T-cell (primary cell): Measurements from ENCODE around the gene CTNNA1. TPM values are rescaled to one million over a fixed set of nuclear protein-coding genes. Genes with fewer than 3 reads are reported as not detected.
A peak's percentile ranks its signal among the peaks of the same experiment; 100 is the strongest.

Experiments
- ATAC-seq, 4 experiments: fragments of 200-7000 bp in 3 of 4; fragments of 150-1000 bp in 1 of 4; cut with Tn5 transposase; replicated peaks in 1 of 4; 1 replicate in 3 of 4; 2 replicates in 1 of 4; pipeline ENCODE4 v1.10.0; 2021; ENCODE audit warnings: moderate library complexity in 3 of 4, mild to moderate bottlenecking in 2 of 4, moderate number of reproducible peaks in 1 of 4
- CTCF ChIA-PET, 2 donors: fragments of 300-600 bp; sonication (Branson Sonifier 250); formaldehyde crosslinking; loops; one replicate each; lab custom pipeline; 2022; ENCODE audit warnings: antibody characterized with exemption in 2 of 2; lab: Charles Lee
- POLR2A ChIA-PET, 2 donors: fragments of 300-600 bp; sonication (Branson Sonifier 250); formaldehyde crosslinking; loops; one replicate each; lab custom pipeline; 2022; ENCODE audit warnings: antibody characterized with exemption in 2 of 2; lab: Charles Lee
- DNase-seq, 35 experiments: peaks; one replicate each; pipeline versions ENCODE4 v3.0.0 to v3.0.0-alpha.2; 2013 to 2023
- H3K27ac ChIP-seq: one replicate; pipeline ENCODE4 v1.5.1; 2013; ENCODE audit warnings: low read length
- H3K27me3 ChIP-seq, 2 experiments: replicated peaks in 1 of 2; 1 replicate in 1 of 2; 2 replicates in 1 of 2; pipeline versions ENCODE4 v1.6.1 to v1.7.0; 2013; ENCODE audit warnings: low read length in 1 of 2, mixed read lengths in 1 of 2; ENCODE audit not compliant: control insufficient read depth in 2 of 2, insufficient read depth in 2 of 2; ENCODE audit errors: extremely low read depth in 1 of 2
- H3K36me3 ChIP-seq, 2 donors: 1 replicate in 1 of 2; 2 replicates in 1 of 2; pipeline versions ENCODE4 v1.6.1 to v1.7.0; 2013; ENCODE audit warnings: low read length in 1 of 2; ENCODE audit not compliant: control insufficient read depth in 2 of 2, insufficient read depth in 1 of 2; ENCODE audit errors: extremely low read depth in 1 of 2
- H3K4me1 ChIP-seq, 2 experiments: 1 replicate in 1 of 2; 2 replicates in 1 of 2; pipeline versions ENCODE4 v1.6.1 to v1.7.0; 2013; ENCODE audit warnings: low read length in 2 of 2, mixed read lengths in 1 of 2; ENCODE audit not compliant: insufficient read depth in 2 of 2, control insufficient read depth in 1 of 2; ENCODE audit errors: extremely low read depth in 1 of 2
- H3K4me3 ChIP-seq, 2 donors: 1 replicate in 1 of 2; 2 replicates in 1 of 2; pipeline versions ENCODE4 v1.5.1 to v1.7.0; 2013; ENCODE audit warnings: mild to moderate bottlenecking in 2 of 2, low read length in 1 of 2, moderate library complexity in 1 of 2; ENCODE audit not compliant: control insufficient read depth in 1 of 2; ENCODE audit errors: extremely low read depth in 1 of 2
- H3K9me3 ChIP-seq: 2 replicates; pipeline ENCODE4 v1.7.0; 2013
- H3K27ac Mint-ChIP-seq, 2 donors: one replicate each; pipeline ENCODE4 v1.8.0; 2020 to 2021; ENCODE audit warnings: mild to moderate bottlenecking in 2 of 2, mixed read lengths in 2 of 2
- H3K27me3 Mint-ChIP-seq, 2 donors: one replicate each; pipeline ENCODE4 v1.8.0; 2021 to 2022; ENCODE audit warnings: mixed read lengths in 2 of 2
- H3K36me3 Mint-ChIP-seq: one replicate; pipeline ENCODE4 v1.8.0; 2021; ENCODE audit warnings: mixed read lengths
- H3K4me1 Mint-ChIP-seq, 3 donors: one replicate each; pipeline ENCODE4 v1.8.0; 2020 to 2022; ENCODE audit warnings: mixed read lengths in 3 of 3, mild to moderate bottlenecking in 1 of 3
- H3K4me3 Mint-ChIP-seq, 3 donors: one replicate each; pipeline ENCODE4 v1.8.0; 2020 to 2022; ENCODE audit warnings: mild to moderate bottlenecking in 3 of 3, mixed read lengths in 3 of 3, moderate library complexity in 3 of 3
- H3K9me3 Mint-ChIP-seq, 3 donors: one replicate each; pipeline ENCODE4 v1.8.0; 2020 to 2022; ENCODE audit warnings: mixed read lengths in 3 of 3
- WGBS: methylation state at CpG from one replicate; pipeline ENCODE4 v1.1.5; 2013; ENCODE audit warnings: missing lambda C conversion rate; ENCODE audit not compliant: insufficient coverage; 5-methylcytosine and 5-hydroxymethylcytosine counted together
- total RNA-seq, 35 experiments: library from RNA in 6 of 35; stranded (reverse) in 6 of 35; fragments of 120-200 nt in 1 of 35; gene quantifications; one replicate each; pipeline versions ENCODE4 v1.2.1 to v1.2.4 and lab custom pipeline; 2013 to 2026

The CTNNA1 gene
- total RNA-seq, 5 donors from 2014 or later (not counting 1 experiment from before 2014, with no cell fraction given) = 13.5 to 33.3 (median 18.5) TPM

DNA sequence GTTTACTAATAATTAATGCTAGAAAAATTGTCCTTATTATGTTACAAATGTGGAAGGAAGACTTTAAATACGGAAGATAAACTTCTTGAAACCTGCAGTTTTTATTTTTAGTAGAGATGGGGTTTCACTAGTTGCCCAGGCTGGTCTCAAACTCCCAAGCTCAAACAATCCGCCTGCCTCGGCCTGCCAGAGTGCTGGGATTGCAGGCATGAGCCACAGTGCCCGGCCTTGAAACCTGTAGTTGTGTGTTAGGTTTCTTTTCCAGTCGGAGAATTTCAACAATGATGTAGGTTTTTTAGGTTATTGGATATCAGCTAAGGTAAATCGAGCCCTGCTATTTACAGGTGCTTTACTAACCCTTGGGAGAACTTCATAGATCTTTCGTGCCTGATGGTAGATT is 30.8 kb downstream of the CTNNA1 start:
- Mint-ChIP-seq H3K4me3 (no peak overlapping the region), H3K4me1 (peaks cover 0 to 2% (median 0%) of the 10 kb centered on the region in 3 donors), H3K9me3 (no peaks in the 10 kb centered on the region), H3K27me3 (peaks cover 14% of the 10 kb centered on the region in 2 donors), H3K36me3 (peaks cover 10% of the 10 kb centered on the region), H3K27ac (no peak overlapping the region)
- ATAC-seq (no peak), DNase-seq (no peak)
- ChIA-PET POLR2A (no interaction called here), CTCF (no interaction called here)
- no peak overlapping the region for H3K4me3 ChIP-seq
- no peaks in the 10 kb centered on the region for H3K36me3 ChIP-seq
- WGBS = 100% methylated on average over 3 of the region's 7 CpGs
- H3K27ac ChIP-seq = no peak overlapping the region
- no peaks in the 10 kb centered on the region for H3K4me1 ChIP-seq
- no peaks in the 10 kb centered on the region for H3K9me3 ChIP-seq
- H3K27me3 ChIP-seq = no peaks in the 10 kb centered on the region

DNA sequence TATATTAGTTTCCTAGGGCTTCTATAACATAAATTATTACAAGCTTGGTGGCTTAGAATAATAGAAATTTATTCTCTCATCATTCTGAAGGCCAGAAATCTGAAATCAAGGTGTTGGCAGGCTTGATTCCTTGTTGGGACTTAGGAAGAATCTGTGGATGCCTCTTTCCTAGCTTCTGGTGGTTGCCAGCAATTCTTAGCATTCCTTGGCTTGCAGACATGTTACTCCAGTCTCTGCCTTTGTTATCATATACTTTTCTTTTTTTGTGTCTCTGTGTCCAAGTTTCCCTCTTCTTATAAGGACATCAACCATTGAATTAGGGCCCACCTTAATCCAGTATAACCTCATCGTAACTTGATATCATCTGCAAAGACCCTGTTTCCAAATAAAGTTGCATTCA is 31.4 kb downstream of the CTNNA1 start:
- Histone ChIP-seq H3K4me1 (no peaks in the 10 kb centered on the region), H3K27me3 (no peaks in the 10 kb centered on the region), H3K9me3 (no peaks in the 10 kb centered on the region), H3K27ac (no peak overlapping the region), H3K4me3 (no peak overlapping the region), H3K36me3 (no peaks in the 10 kb centered on the region)
- ChIA-PET CTCF (no interaction called here), POLR2A (interaction anchor here in 1 of 2 donors (0.6 kb wide), 1 partner anchor 11 kb away, joined by 5 read pairs; no protein-coding TSS in a partner anchor)
- peaks cover 10% of the 10 kb centered on the region for H3K36me3 Mint-ChIP-seq
- H3K4me3 Mint-ChIP-seq = no peak overlapping the region
- DNase-seq (no peak), ATAC-seq (no peak)
- H3K9me3 Mint-ChIP-seq = no peaks in the 10 kb centered on the region
- H3K27me3 Mint-ChIP-seq = peaks cover 16 to 20% of the 10 kb centered on the region in 2 donors
- no CpG with 5 or more reads among the region's 1 CpG for WGBS
- H3K4me1 Mint-ChIP-seq = peaks cover 0 to 3% (median 2%) of the 10 kb centered on the region in 3 donors
- H3K27ac Mint-ChIP-seq = no peak overlapping the region

DNA sequence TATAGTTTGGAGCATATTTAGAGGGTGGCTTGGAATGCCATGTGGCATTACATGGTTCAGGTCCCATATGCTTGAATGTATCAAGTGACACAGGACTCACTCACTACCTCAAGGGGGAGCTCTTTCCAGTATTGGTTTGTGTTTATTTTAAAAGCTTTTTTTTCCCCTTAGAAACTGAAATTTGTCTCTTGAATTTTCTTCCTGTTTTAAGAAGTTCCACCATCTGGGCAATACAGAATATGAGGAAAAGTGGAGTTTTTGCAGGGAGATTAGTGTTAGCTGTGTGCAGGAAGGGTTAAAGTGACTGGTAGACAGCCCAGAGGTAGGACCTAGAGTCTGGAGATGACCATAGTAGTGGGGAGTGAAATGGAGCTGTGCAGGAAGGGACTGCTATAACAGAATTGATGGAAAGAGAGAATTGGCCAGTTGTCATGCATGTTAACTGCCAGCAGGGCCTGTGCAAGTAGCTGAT is 36.6 kb downstream of the CTNNA1 start:
- H3K27ac Mint-ChIP-seq = no peak overlapping the region
- no peak overlapping the region for H3K4me3 Mint-ChIP-seq
- ATAC-seq = peak in 1 of 4 experiments; percentile 39
- H3K27me3 Mint-ChIP-seq = peaks cover 34 to 50% of the 10 kb centered on the region in 2 donors
- peak in 4 of 35 experiments; percentile 1 to 55 (median 8) for DNase-seq
- H3K36me3 Mint-ChIP-seq = peaks cover 4% of the 10 kb centered on the region
- Histone ChIP-seq H3K4me1 (peaks cover 0 to 14% of the 10 kb centered on the region in 2 experiments), H3K9me3 (no peaks in the 10 kb centered on the region), H3K36me3 (no peaks in the 10 kb centered on the region), H3K27me3 (no peaks in the 10 kb centered on the region), H3K27ac (no peak overlapping the region), H3K4me3 (no peak overlapping the region)
- H3K4me1 Mint-ChIP-seq = peaks cover 20 to 26% (median 23%) of the 10 kb centered on the region in 3 donors
- ChIA-PET POLR2A (no interaction called here), CTCF (interaction anchor here (0.6 to 1.3 kb wide), 9 partner anchors 8 to 467 kb away, joined by 3 to 12 read pairs (median 4); partner anchors contain the start of gene CTNNA1 (in 1 of the 2))
- H3K9me3 Mint-ChIP-seq = no peaks in the 10 kb centered on the region

DNA sequence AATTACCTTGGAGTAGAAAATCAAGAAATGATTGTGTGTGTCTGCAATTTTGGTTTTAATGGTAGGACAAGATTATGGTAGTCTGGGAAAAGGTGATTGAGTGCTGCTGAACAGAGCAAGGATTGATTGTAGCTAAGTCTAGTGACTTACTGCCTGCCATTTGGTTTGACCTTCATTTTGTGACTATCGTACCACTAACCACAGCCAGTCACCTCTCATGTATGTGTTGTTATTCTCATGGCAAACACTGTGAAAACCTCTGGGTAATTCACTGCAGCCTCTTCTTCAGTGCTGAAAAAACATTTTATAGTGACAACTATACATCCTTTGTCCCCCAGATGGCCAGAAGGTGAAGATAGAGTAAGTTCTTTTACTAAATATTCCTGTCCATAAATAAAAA is 37.5 kb downstream of the CTNNA1 start:
- H3K4me1 Mint-ChIP-seq = peaks cover 20 to 26% (median 23%) of the 10 kb centered on the region in 3 donors
- no peak for DNase-seq
- no peak overlapping the region for H3K4me3 ChIP-seq
- no peaks in the 10 kb centered on the region for H3K9me3 Mint-ChIP-seq
- H3K9me3 ChIP-seq = no peaks in the 10 kb centered on the region
- no peak for ATAC-seq
- H3K27me3 Mint-ChIP-seq = peaks cover 33 to 53% of the 10 kb centered on the region in 2 donors
- no peak overlapping the region for H3K27ac ChIP-seq
- POLR2A ChIA-PET = no interaction called here
- no CpG with 5 or more reads among the region's 1 CpG for WGBS
- peaks cover 4% of the 10 kb centered on the region for H3K36me3 Mint-ChIP-seq
- no peak overlapping the region for H3K4me3 Mint-ChIP-seq
- CTCF ChIA-PET = no interaction called here
- no peaks in the 10 kb centered on the region for H3K36me3 ChIP-seq
- H3K27me3 ChIP-seq = no peaks in the 10 kb centered on the region
- peaks cover 0 to 14% of the 10 kb centered on the region in 2 experiments for H3K4me1 ChIP-seq
- H3K27ac Mint-ChIP-seq = no peak overlapping the region

DNA sequence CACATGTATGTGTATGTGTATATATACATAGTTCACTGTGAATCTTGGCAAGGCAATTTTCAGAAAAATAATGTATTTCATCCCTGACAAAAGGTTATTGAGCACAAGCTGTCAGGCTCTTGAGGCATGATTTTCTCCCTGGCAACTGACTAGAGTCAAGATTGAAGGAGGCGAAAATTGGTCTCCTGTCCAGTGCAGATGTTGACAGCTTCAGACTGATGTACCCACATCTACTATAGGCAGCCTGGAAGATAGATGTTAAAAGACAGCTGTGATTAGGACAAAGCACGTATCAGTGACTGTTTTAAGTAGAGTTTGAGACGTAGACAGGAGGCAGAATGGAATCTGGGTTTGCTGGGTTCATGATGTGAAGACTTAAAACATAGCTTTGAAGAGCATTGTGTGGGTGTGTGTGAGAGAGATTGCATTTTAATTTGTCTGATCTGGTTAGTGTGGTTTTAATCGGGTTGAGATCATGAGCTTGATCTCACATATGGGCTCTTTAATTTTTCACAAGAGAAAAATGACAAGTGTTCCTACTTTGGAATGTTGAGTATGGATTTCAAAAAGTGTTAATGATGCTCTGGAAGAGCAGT is 39.1 kb downstream of the CTNNA1 start:
- ATAC-seq = peak in 1 of 4 experiments; percentile 91
- DNase-seq = peak in 1 of 35 experiments; percentile 37
- no peaks in the 10 kb centered on the region for H3K36me3 Mint-ChIP-seq
- peaks cover 36 to 54% of the 10 kb centered on the region in 2 donors for H3K27me3 Mint-ChIP-seq
- Histone ChIP-seq H3K4me3 (no peak overlapping the region), H3K9me3 (no peaks in the 10 kb centered on the region), H3K27me3 (no peaks in the 10 kb centered on the region), H3K36me3 (no peaks in the 10 kb centered on the region), H3K27ac (no peak overlapping the region), H3K4me1 (peaks cover 0 to 14% of the 10 kb centered on the region in 2 experiments)
- ChIA-PET CTCF (interaction anchor here (0.5 to 0.7 kb wide), 4 partner anchors 73 to 1119 kb away, joined by 3 to 4 read pairs (median 3); no protein-coding TSS in a partner anchor), POLR2A (interaction anchor here (0.6 to 1.0 kb wide), 6 partner anchors 16 to 555 kb away, joined by 3 to 7 read pairs (median 6); no protein-coding TSS in a partner anchor)
- H3K4me1 Mint-ChIP-seq = peaks cover 20 to 26% (median 23%) of the 10 kb centered on the region in 3 donors
- no peak overlapping the region for H3K27ac Mint-ChIP-seq
- H3K9me3 Mint-ChIP-seq = no peaks in the 10 kb centered on the region
- peak overlapping the region in 1 of 3 donors; percentile 1 for H3K4me3 Mint-ChIP-seq
- WGBS = 9% methylated on average over 3 of the region's 4 CpGs

DNA sequence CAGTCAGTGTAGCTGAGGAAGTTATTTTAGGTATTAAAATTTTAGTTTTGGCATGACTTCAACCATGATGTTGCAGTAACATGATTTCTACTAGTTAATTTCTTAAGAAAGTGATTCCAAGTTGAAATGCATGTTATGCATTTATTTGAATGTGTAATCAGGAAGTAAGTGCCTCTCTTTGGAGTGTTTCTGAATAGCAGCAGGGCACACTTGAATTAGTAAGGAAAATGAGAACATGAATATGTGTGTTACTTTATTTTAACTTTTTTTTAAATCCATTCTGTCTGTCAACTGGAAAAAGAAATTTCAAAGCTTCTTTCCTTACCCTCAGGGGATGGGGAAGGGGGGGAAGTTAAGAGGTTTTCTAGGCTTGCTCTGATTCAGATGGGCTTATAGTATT is 40.4 kb downstream of the CTNNA1 start:
- H3K4me3 ChIP-seq = no peak overlapping the region
- H3K4me1 ChIP-seq = peaks cover 0 to 14% of the 10 kb centered on the region in 2 experiments
- no peak overlapping the region for H3K27ac ChIP-seq
- H3K36me3 ChIP-seq = no peaks in the 10 kb centered on the region
- ChIA-PET POLR2A (no interaction called here), CTCF (interaction anchor here in 1 of 2 donors (0.5 to 0.7 kb wide), 2 partner anchors 33 to 995 kb away, joined by 3 read pairs; no protein-coding TSS in a partner anchor)
- H3K9me3 ChIP-seq = no peaks in the 10 kb centered on the region
- Mint-ChIP-seq H3K4me1 (peaks cover 20 to 24% (median 23%) of the 10 kb centered on the region in 3 donors), H3K4me3 (no peak overlapping the region), H3K36me3 (no peaks in the 10 kb centered on the region), H3K27me3 (peaks cover 30 to 61% of the 10 kb centered on the region in 2 donors), H3K27ac (no peak overlapping the region), H3K9me3 (no peaks in the 10 kb centered on the region)
- no peak for DNase-seq
- ATAC-seq = no peak
- H3K27me3 ChIP-seq = no peaks in the 10 kb centered on the region
